Natural killer cell treated with Interleukin-12 subunit alpha and Interleukin-12 subunit beta and Interleukin-15 and Interleukin-18, amount 100 ng/mL, for 72 hours (primary cell): ENCODE measurements around the gene ENAM. TPM values are rescaled to one million over a fixed set of nuclear protein-coding genes. Genes with fewer than 3 reads are reported as not detected.
A peak's percentile ranks its signal among the peaks of the same experiment; 100 is the strongest.

Experiments
- ATAC-seq, 2 donors: fragments of 150-1000 bp; cut with Tn5 transposase in 1 of 2; sonication (Bioruptor Pico), chemical (Tn5 transposase) in 1 of 2; 2 replicates each; pipeline ENCODE4 v1.10.0; 2021
- DNase-seq: peaks from one replicate; pipeline ENCODE4 v3.0.0; 2022; ENCODE audit warnings: low spot score
- H3K27ac Mint-ChIP-seq, 2 donors: 1 replicate in 1 of 2; 2 replicates in 1 of 2; pipeline ENCODE4 v1.8.0; 2022; ENCODE audit warnings: mixed read lengths in 2 of 2, mild to moderate bottlenecking in 1 of 2, moderate library complexity in 1 of 2
- H3K27me3 Mint-ChIP-seq, 2 donors: 1 replicate in 1 of 2; 2 replicates in 1 of 2; pipeline ENCODE4 v1.8.0; 2022; ENCODE audit warnings: mixed read lengths in 2 of 2
- H3K36me3 Mint-ChIP-seq: one replicate; pipeline ENCODE4 v1.8.0; 2022; ENCODE audit warnings: mixed read lengths
- H3K4me1 Mint-ChIP-seq, 2 donors: 1 replicate in 1 of 2; 2 replicates in 1 of 2; pipeline ENCODE4 v1.8.0; 2022; ENCODE audit warnings: low read depth in 2 of 2, mixed read lengths in 2 of 2, mild to moderate bottlenecking in 1 of 2
- H3K4me3 Mint-ChIP-seq: one replicate; pipeline ENCODE4 v1.8.0; 2022; ENCODE audit warnings: mixed read lengths
- H3K9me3 Mint-ChIP-seq: 2 replicates; pipeline ENCODE4 v1.8.0; 2022; ENCODE audit warnings: mixed read lengths
- total RNA-seq, 2 donors: library from RNA; stranded (reverse); gene quantifications; one replicate each; pipeline ENCODE4 v1.2.3, GENCODE V29; 2022

The ENAM gene
- total RNA-seq, 2 donors from 2014 or later = not detected

DNA sequence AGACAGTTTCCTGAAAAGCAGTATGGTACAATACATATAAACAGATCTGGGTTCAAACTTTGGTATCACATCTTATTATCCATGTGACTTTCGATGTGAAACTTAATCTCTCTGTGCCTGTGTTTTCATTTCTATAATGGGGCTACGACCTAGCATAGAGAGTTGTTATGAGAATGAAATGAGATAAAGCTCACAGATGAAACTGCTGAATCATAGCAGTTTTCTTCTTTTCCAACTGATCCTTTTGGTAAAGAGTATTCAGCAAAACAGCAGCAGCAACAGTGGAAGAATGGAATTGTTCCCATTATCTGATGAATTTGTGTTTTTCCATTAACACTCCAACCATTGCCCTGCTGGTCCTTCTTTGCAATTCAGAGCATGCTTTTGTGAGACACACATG is 20.2 kb upstream of the ENAM start:
- DNase-seq (no peak), ATAC-seq (no peak)
- Mint-ChIP-seq H3K4me3 (no peak overlapping the region), H3K27ac (no peak overlapping the region), H3K36me3 (no peaks in the 10 kb centered on the region), H3K9me3 (no peaks in the 10 kb centered on the region), H3K27me3 (peaks cover 3 to 6% of the 10 kb centered on the region in 2 donors), H3K4me1 (no peaks in the 10 kb centered on the region)

DNA sequence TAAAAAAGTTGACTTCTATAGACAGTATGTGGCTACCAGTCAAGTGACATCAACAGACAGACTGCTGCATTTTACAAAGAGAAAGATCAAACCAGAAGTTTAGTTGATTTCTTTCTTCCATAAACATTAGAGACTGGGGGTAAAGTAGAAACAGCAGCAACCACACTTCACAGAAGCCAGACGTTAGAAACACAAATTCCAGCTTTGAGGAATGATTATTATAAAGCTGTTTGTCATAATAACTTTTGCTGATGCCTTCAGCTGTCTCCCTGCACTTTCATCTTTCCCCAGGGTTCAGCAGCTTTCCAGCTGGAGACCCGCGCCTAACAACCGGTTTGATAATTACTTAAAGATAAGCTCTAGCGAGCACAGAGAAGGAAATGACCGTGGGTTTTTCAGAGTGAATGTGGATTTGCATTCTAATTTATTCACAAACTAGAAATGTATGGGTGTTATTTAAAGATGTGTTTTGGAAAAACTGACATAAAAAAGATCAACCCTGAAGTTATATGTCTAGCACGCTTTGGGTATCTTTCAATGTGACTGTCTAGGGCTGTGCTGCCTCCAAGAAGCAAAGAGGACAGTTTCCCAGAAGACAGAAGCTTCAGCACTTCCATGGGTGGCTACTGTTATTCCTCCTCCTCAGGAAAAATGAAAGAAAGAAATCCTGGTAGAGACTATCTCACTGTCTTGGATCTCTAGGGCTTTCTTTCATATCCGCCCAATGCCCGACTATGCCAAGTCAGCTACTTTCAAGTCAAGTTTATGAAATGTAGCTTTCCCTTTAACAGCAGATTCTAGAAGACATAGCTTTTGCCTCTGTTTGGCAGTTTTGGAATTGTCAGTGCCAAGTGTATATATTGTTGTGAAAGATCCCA is 15.0 kb upstream of the ENAM start:
- H3K9me3 Mint-ChIP-seq = no peaks in the 10 kb centered on the region
- no peak for DNase-seq
- H3K27ac Mint-ChIP-seq = no peak overlapping the region
- ATAC-seq = no peak
- H3K4me3 Mint-ChIP-seq = no peak overlapping the region
- no peaks in the 10 kb centered on the region for H3K36me3 Mint-ChIP-seq
- H3K4me1 Mint-ChIP-seq = no peaks in the 10 kb centered on the region
- peaks cover 11% of the 10 kb centered on the region in 2 donors for H3K27me3 Mint-ChIP-seq

DNA sequence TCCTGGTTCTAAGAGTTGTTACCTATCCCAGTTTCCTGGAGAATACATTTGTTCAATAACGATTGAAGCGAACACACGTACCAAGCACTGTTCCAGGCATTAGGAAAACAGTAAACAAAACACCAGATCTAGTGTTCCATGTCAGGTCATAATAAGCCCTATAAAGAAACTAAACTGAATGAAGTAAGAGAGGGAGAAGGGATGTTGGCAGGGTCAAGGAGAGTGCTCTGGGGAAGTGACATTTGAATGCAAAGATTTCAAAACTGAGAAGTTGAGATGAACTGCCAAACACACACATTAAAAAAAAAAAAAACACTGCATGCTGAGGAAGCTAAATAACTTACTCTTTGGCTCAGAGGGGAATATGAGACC is 14.4 kb upstream of the ENAM start:
- no peak overlapping the region for H3K4me3 Mint-ChIP-seq
- peaks cover 10 to 11% of the 10 kb centered on the region in 2 donors for H3K27me3 Mint-ChIP-seq
- no peak for ATAC-seq
- DNase-seq = no peak
- H3K4me1 Mint-ChIP-seq = no peaks in the 10 kb centered on the region
- H3K27ac Mint-ChIP-seq = no peak overlapping the region
- H3K36me3 Mint-ChIP-seq = no peaks in the 10 kb centered on the region
- no peaks in the 10 kb centered on the region for H3K9me3 Mint-ChIP-seq

DNA sequence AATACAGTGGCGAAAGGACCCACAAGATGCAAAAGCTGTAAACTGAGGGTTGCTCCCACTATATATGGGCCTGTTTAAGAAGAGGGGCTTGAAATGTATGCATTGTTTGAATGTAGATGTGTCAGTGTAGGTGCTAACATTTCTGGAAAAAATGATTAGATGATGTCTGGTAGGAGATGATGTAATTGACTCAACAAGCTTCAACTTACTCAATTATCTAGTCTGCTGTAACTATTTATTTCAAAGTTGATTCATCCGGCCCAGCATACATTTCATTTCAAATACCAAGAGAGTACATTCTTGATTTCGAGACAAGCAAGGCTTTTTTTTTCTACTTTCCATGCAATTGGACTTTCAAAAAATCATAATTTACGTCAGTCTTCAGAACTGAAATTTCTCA is 9.3 kb upstream of the ENAM start:
- H3K4me1 Mint-ChIP-seq = no peaks in the 10 kb centered on the region
- no peak overlapping the region for H3K27ac Mint-ChIP-seq
- DNase-seq (no peak), ATAC-seq (peak; percentile 51 to 57)
- no peak overlapping the region for H3K4me3 Mint-ChIP-seq
- no peaks in the 10 kb centered on the region for H3K36me3 Mint-ChIP-seq
- peaks cover 0 to 3% of the 10 kb centered on the region in 2 donors for H3K27me3 Mint-ChIP-seq
- H3K9me3 Mint-ChIP-seq = no peaks in the 10 kb centered on the region

DNA sequence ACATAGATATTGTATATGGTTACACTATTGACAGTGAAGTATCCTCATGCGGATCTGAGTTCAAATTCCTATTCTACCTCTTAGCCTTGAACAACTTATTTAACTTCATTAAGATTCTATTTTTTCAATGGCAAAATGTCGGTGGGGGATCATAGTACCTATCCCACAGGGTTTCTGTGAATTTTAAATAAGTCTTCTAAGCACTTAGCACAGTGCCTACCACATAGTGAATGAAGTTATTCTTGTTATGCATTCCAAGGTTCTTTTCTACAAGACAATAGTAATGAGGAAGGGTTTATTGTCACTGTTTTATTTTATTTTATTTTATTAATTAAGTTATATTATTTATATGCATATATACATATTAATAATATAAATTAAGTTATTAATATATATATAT is 8.8 kb upstream of the ENAM start:
- no peaks in the 10 kb centered on the region for H3K9me3 Mint-ChIP-seq
- no peak for ATAC-seq
- DNase-seq = no peak
- no peaks in the 10 kb centered on the region for H3K4me1 Mint-ChIP-seq
- H3K36me3 Mint-ChIP-seq = no peaks in the 10 kb centered on the region
- no peak overlapping the region for H3K27ac Mint-ChIP-seq
- H3K4me3 Mint-ChIP-seq = no peak overlapping the region
- H3K27me3 Mint-ChIP-seq = peaks cover 0 to 2% of the 10 kb centered on the region in 2 donors

DNA sequence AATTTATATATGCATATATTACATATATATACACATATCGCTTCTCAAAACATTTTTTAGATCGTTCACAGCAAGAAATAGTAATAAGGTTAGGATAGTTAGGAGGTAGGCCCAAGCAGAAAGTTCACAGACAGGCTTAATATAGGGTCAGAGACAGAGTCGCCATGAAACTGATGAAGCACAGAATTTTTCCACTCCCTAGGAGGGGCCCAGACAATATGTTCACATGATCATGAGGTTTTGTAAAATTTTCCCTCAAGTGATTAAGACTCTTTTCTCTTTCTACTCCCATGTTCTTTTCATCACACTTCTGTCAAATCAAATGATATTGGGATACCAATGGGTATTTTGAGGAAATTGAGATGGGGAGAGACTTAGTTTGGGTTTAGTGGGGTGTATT is 5.2 kb upstream of the ENAM start:
- no peak for DNase-seq
- Mint-ChIP-seq H3K27ac (no peak overlapping the region), H3K4me1 (no peaks in the 10 kb centered on the region), H3K9me3 (no peaks in the 10 kb centered on the region), H3K36me3 (no peaks in the 10 kb centered on the region), H3K4me3 (no peak overlapping the region), H3K27me3 (no peaks in the 10 kb centered on the region)
- ATAC-seq = peak; percentile 49 to 69

DNA sequence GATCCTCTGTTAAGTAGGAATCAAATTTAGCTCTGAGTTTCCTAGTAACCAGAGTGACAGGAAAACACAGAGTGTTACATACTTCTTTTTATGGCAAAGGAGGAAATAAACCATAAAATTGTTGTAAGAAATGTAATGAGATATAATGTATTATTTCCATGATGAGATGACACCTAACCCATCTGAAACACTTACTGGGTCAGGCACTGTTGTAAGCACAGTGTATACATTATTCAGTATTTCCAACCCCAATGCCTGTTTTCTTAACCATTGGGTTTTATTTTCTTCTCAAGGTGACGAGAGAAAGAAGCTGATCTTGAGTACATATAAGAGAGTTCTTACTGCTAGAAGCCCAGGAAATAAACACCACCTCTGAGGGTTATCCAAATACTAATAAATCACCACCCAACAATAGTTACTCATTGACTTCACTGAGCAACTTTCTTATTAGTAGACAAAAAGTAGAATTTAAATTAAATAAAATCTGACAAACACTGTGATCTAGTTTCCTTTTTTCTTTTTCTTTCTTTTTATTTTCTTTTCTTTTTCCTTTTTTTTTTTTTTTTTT is 4.2 kb upstream of the ENAM start:
- DNase-seq (no peak), ATAC-seq (peak in 1 of 2 donors; percentile 63)
- Mint-ChIP-seq H3K27ac (no peak overlapping the region), H3K27me3 (no peaks in the 10 kb centered on the region), H3K4me1 (no peaks in the 10 kb centered on the region), H3K9me3 (no peaks in the 10 kb centered on the region), H3K4me3 (no peak overlapping the region), H3K36me3 (no peaks in the 10 kb centered on the region)

DNA sequence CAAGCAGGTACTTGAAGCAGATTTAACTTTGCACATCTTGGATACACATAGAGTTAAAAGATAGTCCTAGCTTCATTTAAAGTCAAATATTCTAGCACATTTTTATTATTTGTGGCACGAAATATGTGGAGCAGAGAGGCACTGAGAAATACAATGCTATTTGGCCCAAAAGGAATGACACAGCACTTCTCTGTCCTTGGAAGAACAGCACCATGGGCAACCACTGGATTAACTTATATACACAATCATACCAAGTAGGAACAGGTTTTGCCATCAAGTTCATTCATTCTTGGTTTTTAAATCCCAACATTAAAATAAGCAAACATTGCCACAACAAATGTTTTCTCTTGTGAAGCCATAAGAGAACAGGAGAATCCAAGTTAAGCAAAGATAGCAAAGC is 924 bp upstream of the ENAM start:
- Mint-ChIP-seq H3K27ac (no peak overlapping the region), H3K9me3 (no peaks in the 10 kb centered on the region), H3K27me3 (peaks cover 0 to 8% of the 10 kb centered on the region in 2 donors), H3K4me3 (no peak overlapping the region), H3K4me1 (no peaks in the 10 kb centered on the region), H3K36me3 (no peaks in the 10 kb centered on the region)
- ATAC-seq = no peak
- no peak for DNase-seq

DNA sequence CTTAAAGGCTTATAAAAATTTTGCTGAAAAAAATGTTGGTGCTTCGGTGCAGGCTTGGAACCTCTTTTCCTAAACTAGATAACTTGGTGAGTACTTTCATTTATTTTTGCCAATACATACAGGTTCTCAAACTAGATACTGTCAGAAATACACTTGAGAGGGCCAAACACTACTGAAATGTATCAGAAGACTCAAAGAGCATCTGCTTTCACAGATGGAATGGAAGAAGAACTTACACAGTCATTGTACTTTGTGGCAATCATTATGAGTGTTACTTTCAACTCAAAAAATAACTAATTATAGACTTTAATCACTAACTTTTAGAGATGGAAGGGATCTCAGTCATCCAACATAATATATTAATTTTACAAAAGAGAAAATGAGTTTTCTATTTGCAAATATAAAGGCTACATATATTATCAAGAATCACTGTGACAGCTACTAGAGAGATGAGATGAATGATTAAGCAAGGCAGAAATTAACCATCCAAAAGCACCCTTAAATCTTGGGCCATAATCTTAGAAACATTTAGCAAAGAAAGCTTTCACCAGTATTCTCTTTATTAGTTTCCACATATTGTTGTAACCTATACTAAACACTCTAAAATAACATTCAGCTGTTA is 1.0 kb downstream of the ENAM start:
- Mint-ChIP-seq H3K27ac (no peak overlapping the region), H3K9me3 (no peaks in the 10 kb centered on the region), H3K27me3 (peaks cover 6 to 16% of the 10 kb centered on the region in 2 donors), H3K4me1 (no peaks in the 10 kb centered on the region), H3K4me3 (no peak overlapping the region), H3K36me3 (no peaks in the 10 kb centered on the region)
- ATAC-seq = no peak
- DNase-seq = no peak

DNA sequence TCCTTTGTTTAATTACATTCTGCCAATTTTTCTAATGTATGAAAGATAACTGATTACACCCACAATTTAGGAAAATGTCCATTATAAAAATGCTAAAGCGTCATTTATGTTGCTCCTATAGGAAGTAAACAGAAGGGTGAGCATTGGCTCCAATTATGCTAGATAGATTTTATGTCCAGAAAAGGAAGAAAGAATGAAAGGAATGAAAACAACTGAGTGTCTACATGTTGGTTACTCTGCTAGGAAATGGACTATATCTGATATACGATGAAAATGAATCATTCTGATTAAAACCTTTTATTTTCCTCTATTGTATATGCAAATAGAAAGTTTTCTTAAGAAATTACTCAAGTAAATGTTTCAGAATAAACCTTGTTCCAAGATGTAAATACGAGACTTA is 1.6 kb downstream of the ENAM start:
- peaks cover 6 to 16% of the 10 kb centered on the region in 2 donors for H3K27me3 Mint-ChIP-seq
- H3K4me3 Mint-ChIP-seq = no peak overlapping the region
- H3K36me3 Mint-ChIP-seq = no peaks in the 10 kb centered on the region
- no peaks in the 10 kb centered on the region for H3K9me3 Mint-ChIP-seq
- DNase-seq (no peak), ATAC-seq (no peak)
- no peak overlapping the region for H3K27ac Mint-ChIP-seq
- no peaks in the 10 kb centered on the region for H3K4me1 Mint-ChIP-seq

DNA sequence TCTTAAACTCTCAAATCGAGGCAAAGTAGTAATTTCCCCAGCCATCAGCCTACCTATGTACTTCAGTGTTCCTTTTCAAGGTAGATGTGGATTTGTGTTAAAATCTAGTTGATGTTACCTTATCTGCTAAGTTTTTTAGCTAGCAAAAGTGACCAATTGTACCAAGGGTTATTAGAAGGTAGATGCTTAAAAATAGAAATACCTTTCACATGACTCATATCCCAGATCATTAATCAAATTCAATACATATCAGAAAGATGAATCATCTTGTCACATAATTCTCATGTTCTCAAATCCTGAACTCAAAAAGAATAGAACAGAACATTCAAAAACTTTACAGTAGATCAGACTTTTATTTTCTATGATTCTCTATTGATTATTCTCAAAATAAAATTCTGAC is 3.5 kb downstream of the ENAM start:
- H3K9me3 Mint-ChIP-seq = no peaks in the 10 kb centered on the region
- no peak overlapping the region for H3K4me3 Mint-ChIP-seq
- no peak for DNase-seq
- no peak for ATAC-seq
- no peak overlapping the region for H3K27ac Mint-ChIP-seq
- no peaks in the 10 kb centered on the region for H3K36me3 Mint-ChIP-seq
- peaks cover 6 to 16% of the 10 kb centered on the region in 2 donors for H3K27me3 Mint-ChIP-seq
- no peaks in the 10 kb centered on the region for H3K4me1 Mint-ChIP-seq

DNA sequence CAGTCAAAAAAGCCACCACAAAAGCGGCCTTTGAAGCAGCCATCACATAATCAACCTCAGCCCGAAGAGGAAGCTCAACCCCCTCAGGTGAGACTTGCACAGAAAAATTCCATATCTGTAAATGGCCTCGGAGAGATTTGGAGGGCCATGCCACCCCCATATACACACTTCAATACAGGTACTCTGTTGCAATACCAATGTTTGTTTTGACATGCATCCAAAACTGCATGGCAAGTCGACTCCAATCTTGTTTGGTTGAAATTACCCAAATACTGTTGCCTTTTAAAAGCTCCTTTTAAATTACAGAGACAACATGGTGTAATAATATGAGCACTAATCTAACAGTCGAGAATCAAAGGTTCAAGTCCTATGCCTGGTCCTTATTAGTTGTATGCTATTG is 5.9 kb downstream of the ENAM start:
- no peak for DNase-seq
- Mint-ChIP-seq H3K4me3 (no peak overlapping the region), H3K27me3 (peaks cover 9 to 16% of the 10 kb centered on the region in 2 donors), H3K27ac (no peak overlapping the region), H3K4me1 (no peaks in the 10 kb centered on the region), H3K36me3 (no peaks in the 10 kb centered on the region), H3K9me3 (no peaks in the 10 kb centered on the region)
- ATAC-seq = no peak

DNA sequence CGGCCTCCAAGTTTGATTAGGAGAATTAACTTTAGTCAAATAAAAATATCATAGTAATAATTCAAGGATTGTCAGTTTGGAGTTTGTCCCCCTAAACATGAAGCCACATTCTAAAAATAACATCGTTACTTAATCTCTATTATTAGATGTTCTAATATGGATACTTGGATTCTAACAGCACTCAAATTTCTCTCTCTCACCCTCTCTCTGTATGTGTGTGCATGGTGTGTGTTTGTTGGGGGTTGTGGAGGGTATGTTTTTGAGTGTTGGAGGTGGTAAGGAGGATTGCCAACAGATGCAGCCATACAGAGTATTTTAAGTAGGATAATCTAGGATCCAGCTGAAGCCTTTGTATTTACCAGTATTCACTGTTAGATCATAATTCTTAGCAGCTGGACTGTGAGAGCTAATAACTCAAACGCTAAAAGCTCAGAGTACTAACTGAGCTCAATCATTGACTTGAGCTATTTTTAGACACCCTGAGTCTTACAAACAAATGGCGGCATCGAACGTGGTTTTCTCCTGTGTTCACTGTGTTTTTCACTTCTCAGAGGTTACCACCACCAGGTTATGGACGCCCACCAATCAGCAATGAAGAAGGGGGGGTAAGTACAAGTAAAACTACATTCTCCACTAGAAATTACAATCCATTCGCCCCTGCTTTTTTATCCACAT is 8.8 kb downstream of the ENAM start:
- DNase-seq = no peak
- Mint-ChIP-seq H3K36me3 (no peaks in the 10 kb centered on the region), H3K27ac (no peak overlapping the region), H3K9me3 (no peaks in the 10 kb centered on the region), H3K4me3 (no peak overlapping the region), H3K27me3 (peaks cover 8 to 13% of the 10 kb centered on the region in 2 donors), H3K4me1 (peaks cover 0 to 3% of the 10 kb centered on the region in 2 donors)
- ATAC-seq = no peak

DNA sequence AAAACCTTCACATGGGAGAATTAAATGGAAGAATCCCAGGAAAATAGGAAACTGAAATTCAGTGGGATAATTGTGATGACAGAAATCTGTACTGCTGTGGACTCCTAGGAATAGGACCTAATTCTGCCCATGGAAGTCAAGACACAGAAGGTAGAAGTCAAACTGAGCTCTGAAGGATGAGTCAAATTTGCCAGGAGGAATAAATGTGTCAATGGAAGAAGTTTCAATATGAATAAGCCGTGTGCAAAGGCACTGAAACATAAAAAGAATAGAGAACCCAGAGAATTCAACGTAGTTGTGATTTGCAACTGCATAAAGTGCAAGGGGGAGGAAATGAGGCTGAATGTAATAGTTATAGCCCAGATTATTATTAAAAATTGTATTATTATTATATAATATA is 11.6 kb downstream of the ENAM start:
- Mint-ChIP-seq H3K27ac (no peak overlapping the region), H3K9me3 (no peaks in the 10 kb centered on the region)
- ATAC-seq = peak in 1 of 2 donors; percentile 27

More for the DNA sequence above, 11.6 kb downstream of the ENAM start:
- H3K4me3 Mint-ChIP-seq = no peak overlapping the region
- peaks cover 0 to 7% of the 10 kb centered on the region in 2 donors for H3K27me3 Mint-ChIP-seq
- H3K4me1 Mint-ChIP-seq = peaks cover 0 to 3% of the 10 kb centered on the region in 2 donors
- no peaks in the 10 kb centered on the region for H3K36me3 Mint-ChIP-seq
- no peak for DNase-seq
